GM12878 (cell line): ENCODE results near the gene BCKDHA.

Experiments used
- ATF7 ChIP-seq: fragments of 450-650 bp; IDR thresholded peaks from 2 replicates; pipeline ENCODE4 v1.6.1; 2016; ENCODE audit warnings: low read depth, mild to moderate bottlenecking
- BRCA1 ChIP-seq: IDR thresholded peaks from 2 replicates; pipeline ENCODE4 v1.6.1; 2011; ENCODE audit warnings: low read depth, low read length, improper control_type of control experiment
- CBX3 ChIP-seq: fragments of 200-600 bp; sonication (generic); IDR thresholded peaks from 2 replicates; pipeline ENCODE4 v1.6.1; 2016; ENCODE audit warnings: low read depth, borderline replicate concordance
- MLLT1 ChIP-seq: fragments of 450-650 bp; IDR thresholded peaks from 2 replicates; pipeline ENCODE4 v1.6.1; 2016; ENCODE audit warnings: mild to moderate bottlenecking
- POLR2AphosphoS5 ChIP-seq: IDR thresholded peaks from 2 replicates; pipeline ENCODE4 v1.6.1; 2011; ENCODE audit warnings: mild to moderate bottlenecking, low read length, inconsistent platforms
- RAD21 ChIP-seq: IDR thresholded peaks from 2 replicates; pipeline ENCODE4 v1.6.1; 2011; ENCODE audit warnings: mild to moderate bottlenecking, low read depth, low read length, moderate library complexity; ENCODE audit not compliant: insufficient read depth
- SMC3 ChIP-seq: IDR thresholded peaks from 2 replicates; pipeline ENCODE4 v1.6.1; 2011; ENCODE audit warnings: low read length, improper control_type of control experiment, borderline replicate concordance
- ZNF274 ChIP-seq: IDR thresholded peaks from one replicate; pipeline ENCODE4 v1.8.0; 2011; ENCODE audit not compliant: insufficient read length, insufficient read depth
- ZZZ3 ChIP-seq: IDR thresholded peaks from 2 replicates; pipeline ENCODE4 v1.6.1; 2011; ENCODE audit warnings: low read depth; ENCODE audit not compliant: control insufficient read depth, insufficient read length
- TF ChIP-seq, protein P1 (sequence below), 3 experiments: IDR thresholded peaks in 2 of 3; conservative IDR thresholded peaks in 1 of 3; 2 replicates each; pipeline ENCODE4 v1.5.1; 2011; ENCODE audit warnings: low read depth in 3 of 3, low read length in 3 of 3, mild to moderate bottlenecking in 3 of 3, control low read depth in 2 of 3, moderate library complexity in 2 of 3, inconsistent platforms in 1 of 3, mixed read lengths in 1 of 3; ENCODE audit not compliant: control insufficient read depth in 2 of 3, insufficient read depth in 1 of 3; ENCODE audit errors: extremely low read depth in 1 of 3

DNA sequence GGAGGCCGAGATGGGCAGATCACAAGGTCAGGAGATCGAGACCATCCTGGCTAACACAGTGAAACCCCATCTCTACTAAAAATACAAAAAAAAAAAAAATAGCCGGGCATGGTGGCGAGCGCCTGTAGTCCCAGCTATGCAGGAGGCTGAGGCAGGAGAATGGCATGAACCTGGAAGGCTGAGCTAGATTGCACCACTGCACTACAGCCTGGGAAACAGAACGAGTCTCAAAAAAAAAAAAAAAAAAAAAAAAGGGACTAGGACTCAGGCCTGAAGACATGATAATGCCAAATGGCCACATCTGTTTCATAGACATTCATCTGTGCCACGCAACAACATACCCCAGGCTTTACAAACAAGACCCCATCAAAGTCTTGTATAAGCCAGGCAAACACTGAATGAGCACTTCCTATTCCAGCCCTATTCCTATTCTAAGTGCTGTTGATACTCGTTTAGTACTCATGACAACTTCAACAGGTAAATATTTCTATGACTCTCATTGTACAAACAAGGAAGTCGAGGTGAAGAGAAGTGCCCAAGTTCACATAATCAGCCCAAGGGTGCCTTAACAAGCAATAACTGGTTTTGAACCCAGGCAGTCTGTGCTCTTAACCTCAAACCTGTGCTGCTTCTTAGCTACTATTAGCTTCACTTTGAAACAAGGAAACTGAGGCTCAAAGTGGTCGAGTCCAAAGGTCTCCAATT lies 35.3 kb upstream of the BCKDHA start:
- TF ChIP-seq POLR2AphosphoS5 (no peak), MLLT1 (no peak), SMC3 (no peak), ZZZ3 (no peak), ATF7 (no peak), RAD21 (no peak), BRCA1 (no peak), ZNF274 (no peak), CBX3 (no peak)
- TF ChIP-seq, protein P1, sequence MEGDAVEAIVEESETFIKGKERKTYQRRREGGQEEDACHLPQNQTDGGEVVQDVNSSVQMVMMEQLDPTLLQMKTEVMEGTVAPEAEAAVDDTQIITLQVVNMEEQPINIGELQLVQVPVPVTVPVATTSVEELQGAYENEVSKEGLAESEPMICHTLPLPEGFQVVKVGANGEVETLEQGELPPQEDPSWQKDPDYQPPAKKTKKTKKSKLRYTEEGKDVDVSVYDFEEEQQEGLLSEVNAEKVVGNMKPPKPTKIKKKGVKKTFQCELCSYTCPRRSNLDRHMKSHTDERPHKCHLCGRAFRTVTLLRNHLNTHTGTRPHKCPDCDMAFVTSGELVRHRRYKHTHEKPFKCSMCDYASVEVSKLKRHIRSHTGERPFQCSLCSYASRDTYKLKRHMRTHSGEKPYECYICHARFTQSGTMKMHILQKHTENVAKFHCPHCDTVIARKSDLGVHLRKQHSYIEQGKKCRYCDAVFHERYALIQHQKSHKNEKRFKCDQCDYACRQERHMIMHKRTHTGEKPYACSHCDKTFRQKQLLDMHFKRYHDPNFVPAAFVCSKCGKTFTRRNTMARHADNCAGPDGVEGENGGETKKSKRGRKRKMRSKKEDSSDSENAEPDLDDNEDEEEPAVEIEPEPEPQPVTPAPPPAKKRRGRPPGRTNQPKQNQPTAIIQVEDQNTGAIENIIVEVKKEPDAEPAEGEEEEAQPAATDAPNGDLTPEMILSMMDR (IDR thresholded peaks at IDR 0.05 in 2 of 3, conservative IDR thresholded peaks at IDR 0.05 in 1 of 3; ENCODE audit: control insufficient read depth in 2 of 3, extremely low read depth in 1 of 3, insufficient read depth in 1 of 3, low read depth in 3 of 3, low read length in 3 of 3): no peak
